ENCODE data around the gene CCNY.

CCNY gene

DNA sequence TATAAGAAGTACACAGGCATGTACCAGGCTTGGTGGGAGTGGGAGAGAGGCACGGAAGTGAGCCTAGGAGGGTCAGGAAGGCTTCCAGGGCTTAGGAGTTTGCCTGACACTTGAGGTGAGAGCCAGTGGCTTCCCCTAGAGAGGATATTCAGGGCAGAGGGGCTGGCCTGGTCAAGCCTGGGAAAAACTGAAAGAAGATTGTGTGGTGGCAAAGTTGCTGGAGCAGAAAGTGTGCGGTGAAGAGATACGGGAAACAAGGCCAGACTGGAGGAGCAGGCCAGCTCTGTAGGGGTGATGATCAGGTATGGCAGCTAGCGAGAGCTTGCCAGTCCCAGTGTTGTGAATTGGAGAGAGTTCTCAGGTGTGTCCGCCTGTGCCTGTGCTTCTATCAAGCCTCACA is 129.9 kb downstream of the CCNY start:
- in situ Hi-C loops (cut with HindIII; ENCODE audit: low sequenced_read_pairs): no loop called here
- TF ChIP-seq CTCF (IDR thresholded peaks at IDR 0.05; ENCODE audit: low read depth, low read length): no peak
- no peak overlapping the region for H3K4me3 ChIP-seq (ENCODE audit: low read depth, low read length)
- DNase-seq (ENCODE audit: low read depth, low spot score): no peak

GRCh38 chr10:35466661-35467060 is 130.4 kb downstream of the CCNY start:
- no peak for TF ChIP-seq CTCF (IDR thresholded peaks at IDR 0.05; ENCODE audit: low read depth, low read length)
- no peak for DNase-seq (ENCODE audit: low read depth, low spot score)
- in situ Hi-C loops (cut with HindIII; ENCODE audit: low sequenced_read_pairs): no loop called here
- no peak overlapping the region for H3K4me3 ChIP-seq (ENCODE audit: low read depth, low read length)

GRCh38 chr10:35467186-35467585 is 130.9 kb downstream of the CCNY start:
- no peak for TF ChIP-seq CTCF (IDR thresholded peaks at IDR 0.05; ENCODE audit: low read depth, low read length)
- DNase-seq (ENCODE audit: low read depth, low spot score): no peak
- H3K4me3 ChIP-seq (ENCODE audit: low read depth, low read length): no peak overlapping the region
- in situ Hi-C loops (cut with HindIII; ENCODE audit: low sequenced_read_pairs): no loop called here

- in situ Hi-C loops (cut with HindIII; ENCODE audit: low sequenced_read_pairs): no loop called here
- no peak overlapping the region for H3K4me3 ChIP-seq (ENCODE audit: low read depth, low read length)
Measured at GRCh38 chr10:35470248-35470924, 134.1 kb downstream of the CCNY start.

DNA sequence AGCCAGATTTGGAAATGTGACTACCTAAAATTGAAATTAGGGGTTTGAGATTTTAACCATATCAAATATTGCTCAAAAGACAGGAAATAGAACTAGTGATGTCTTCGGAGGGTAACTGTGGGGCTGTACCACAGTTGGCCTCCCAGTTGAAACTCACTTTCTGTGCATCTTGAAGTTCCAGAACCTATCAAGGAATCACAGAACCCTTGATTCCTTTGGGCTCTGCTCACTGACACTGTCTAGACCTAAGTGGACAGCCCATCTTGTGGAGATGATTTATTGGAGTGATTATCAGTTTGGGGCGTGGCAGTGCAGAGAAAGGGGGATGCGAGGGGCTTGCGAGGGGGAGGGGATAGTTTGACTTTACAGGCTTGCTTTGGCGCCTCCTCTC is 134.6 kb downstream of the CCNY start:
- no peak for DNase-seq (ENCODE audit: low read depth, low spot score)
- no peak overlapping the region for H3K4me3 ChIP-seq (ENCODE audit: low read depth, low read length)
- in situ Hi-C loops (cut with HindIII; ENCODE audit: low sequenced_read_pairs): no loop called here
- TF ChIP-seq CTCF (IDR thresholded peaks at IDR 0.05; ENCODE audit: low read depth, low read length): no peak

More at GRCh38 chr10:35470248-35470924, 134.1 kb downstream of the CCNY start:
- TF ChIP-seq CTCF (IDR thresholded peaks at IDR 0.05; ENCODE audit: low read depth, low read length): no peak
- DNase-seq (ENCODE audit: low read depth, low spot score): no peak

DNA sequence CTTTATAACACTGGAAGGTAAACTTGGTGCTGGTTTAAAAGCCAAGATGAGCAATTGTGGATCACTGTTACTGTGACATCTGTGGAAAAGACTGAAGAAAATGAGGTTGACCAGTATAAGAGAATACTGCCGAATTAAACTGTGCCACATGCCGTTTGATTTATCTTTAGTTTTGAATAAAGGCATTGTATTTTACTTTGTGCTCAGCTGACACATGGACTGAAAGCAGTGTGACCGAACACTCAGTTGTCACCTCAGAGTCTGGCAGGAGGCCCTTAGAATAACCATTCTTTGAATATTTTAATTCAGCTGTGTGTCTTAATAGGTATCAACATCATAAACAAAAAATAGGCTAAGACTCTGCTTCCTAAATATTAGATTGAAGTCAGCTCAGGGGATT is 135.1 kb downstream of the CCNY start:
- H3K4me3 ChIP-seq (ENCODE audit: low read depth, low read length): no peak overlapping the region
- TF ChIP-seq CTCF (IDR thresholded peaks at IDR 0.05; ENCODE audit: low read depth, low read length): no peak
- in situ Hi-C loops (cut with HindIII; ENCODE audit: low sequenced_read_pairs): no loop called here
- DNase-seq (ENCODE audit: low read depth, low spot score): no peak

Data from astrocyte of the spinal cord (primary cell).